GM21515 (cell line): ENCODE data around the gene SPDYC.
"Not testable (repeated sequence)": the region's sequence is repeated elsewhere in the genome, so short reads cannot be mapped to it uniquely, and the experiment has no call there.

Experiments
- ATAC-seq: cut with Tn5 transposase; IDR thresholded peaks from one replicate; pipeline ENCODE4 v1.9.1; 2021; ENCODE audit not compliant: unreplicated experiment

Gene SPDYC

DNA sequence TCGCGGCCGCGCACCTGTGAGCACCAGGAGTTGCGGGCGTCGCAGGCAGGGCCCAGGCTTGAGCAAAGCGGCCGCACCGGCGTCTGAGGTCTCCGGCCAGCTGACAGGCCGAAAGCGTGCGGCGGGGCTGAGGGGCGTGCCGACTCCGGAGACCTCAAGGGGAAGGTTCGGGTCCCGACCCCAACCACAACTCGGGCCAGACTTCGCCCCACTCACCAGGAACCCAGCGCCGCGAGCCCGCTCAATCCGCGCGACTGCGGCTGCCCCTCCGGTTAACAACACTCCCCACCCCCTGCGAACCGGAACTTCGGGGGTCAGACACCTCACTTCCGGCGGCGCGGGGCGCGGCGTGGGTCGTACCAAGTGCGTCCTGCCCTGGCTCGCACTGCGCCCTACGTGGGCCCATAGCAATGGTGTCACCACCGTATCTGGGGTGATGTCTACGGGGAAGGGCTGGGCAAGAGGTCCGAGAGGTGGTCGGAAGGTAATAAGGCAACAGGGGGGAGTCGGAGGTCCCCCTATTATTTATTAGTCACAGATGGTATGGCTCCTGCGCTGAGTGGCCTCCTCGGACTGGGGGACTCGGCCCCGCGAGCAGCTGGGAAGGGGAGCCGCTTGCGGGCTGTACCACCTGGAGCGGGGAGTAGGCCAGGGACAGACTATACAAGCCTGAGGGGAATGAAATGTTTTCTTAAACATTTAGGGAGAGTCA lies 35.6 kb upstream of the SPDYC start, which contains the start of gene SYVN1:
Gene SYVN1 (minus strand): TSS at position 280 of the 712 bp plus-strand sequence. CDS start 918 bp downstream, outside the sequence.
- peak; percentile 58 for ATAC-seq

- ATAC-seq = peak; percentile 58
These were observed 34.9 kb upstream of the SPDYC start for GRCh38 chr11:65134952-65135632.

DNA sequence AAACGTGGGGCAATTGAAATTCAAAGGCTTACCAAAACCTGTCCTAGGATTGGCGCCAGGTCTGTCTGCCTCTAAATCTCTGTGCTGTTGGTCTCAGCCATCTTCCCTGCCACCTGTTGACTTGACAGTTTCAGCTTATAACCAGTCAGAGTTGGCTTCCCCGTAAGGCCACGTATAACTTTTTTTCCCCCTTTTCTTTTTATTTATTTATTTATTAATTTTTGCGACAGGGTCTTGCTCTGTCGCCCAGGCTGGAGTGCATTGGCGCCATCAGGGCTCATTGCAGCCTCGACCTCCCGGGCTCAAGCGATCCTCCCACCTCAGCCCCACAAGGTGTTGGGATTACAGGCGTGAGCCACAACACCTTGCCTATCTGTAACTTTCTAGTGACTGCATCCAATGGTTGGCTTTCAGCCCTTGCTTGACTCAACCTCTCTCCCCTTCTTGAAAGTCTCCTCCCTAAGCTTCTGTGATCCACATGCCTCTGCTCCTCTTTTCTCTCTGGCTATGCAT lies 34.3 kb upstream of the SPDYC start:
- no peak for ATAC-seq

DNA sequence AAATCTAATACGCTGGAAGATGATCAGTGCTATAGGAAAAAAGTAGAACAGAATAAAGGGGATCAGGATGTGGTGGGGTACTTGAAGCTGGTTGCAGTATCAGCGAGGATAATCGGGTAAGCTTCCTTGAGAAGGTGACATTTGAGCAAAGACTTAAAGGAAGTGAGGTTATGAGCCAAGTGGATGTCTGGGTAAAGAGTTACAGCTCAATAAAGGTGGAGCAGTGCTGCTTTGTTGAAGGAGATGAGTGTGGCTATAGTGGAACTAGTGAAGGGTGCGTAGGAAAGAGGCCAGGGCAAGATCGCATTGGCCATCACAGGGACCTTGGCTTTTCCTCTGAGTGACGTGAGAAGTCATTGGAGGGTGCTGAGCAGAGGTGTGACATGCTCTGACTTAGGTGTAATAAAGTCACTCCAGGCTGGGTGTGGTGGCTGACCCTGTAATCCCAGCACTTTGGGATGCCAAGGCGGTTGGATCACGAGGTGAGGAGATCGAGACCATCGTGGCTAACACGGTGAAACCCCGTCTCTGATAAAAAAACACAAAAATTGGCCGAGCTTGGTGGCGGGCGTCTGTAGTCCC lies 33.4 kb upstream of the SPDYC start:
- ATAC-seq = no peak

DNA sequence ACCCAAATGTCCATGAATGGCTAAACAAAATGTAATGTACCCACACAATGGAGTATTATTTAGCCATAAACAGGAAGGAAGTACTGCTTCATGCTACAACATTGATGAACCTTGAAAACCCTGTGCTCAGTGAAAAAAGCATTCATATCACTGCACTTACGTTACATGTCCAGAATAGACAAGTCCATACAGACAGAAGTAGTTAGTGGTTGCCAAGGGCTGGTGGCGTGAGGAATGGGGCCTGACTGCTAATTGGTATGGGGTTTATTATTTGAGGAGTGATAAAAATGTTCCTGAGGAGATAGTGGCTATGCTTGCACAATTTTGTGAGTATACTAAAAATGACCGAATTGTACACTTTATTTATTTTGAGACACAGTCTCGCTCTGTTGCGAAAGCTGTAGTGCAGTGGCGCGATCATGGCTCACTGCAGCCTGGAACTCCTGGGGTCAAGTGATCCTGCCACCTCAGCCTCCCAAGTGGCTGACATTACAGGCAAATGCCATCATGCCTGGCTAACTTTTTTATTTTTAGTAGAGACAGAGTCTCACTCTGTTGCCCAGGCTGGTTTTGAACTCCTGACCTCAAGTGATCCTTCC lies 28.0 kb upstream of the SPDYC start:
- ATAC-seq = no peak

GRCh38 chr11:65147352-65148075 lies 22.5 kb upstream of the SPDYC start:
- ATAC-seq = no peak

- no peak for ATAC-seq
These were observed 21.4 kb upstream of the SPDYC start for GRCh38 chr11:65148657-65149056.

GRCh38 chr11:65150131-65150508 lies 19.9 kb upstream of the SPDYC start:
- ATAC-seq = not testable (repeated sequence)

DNA sequence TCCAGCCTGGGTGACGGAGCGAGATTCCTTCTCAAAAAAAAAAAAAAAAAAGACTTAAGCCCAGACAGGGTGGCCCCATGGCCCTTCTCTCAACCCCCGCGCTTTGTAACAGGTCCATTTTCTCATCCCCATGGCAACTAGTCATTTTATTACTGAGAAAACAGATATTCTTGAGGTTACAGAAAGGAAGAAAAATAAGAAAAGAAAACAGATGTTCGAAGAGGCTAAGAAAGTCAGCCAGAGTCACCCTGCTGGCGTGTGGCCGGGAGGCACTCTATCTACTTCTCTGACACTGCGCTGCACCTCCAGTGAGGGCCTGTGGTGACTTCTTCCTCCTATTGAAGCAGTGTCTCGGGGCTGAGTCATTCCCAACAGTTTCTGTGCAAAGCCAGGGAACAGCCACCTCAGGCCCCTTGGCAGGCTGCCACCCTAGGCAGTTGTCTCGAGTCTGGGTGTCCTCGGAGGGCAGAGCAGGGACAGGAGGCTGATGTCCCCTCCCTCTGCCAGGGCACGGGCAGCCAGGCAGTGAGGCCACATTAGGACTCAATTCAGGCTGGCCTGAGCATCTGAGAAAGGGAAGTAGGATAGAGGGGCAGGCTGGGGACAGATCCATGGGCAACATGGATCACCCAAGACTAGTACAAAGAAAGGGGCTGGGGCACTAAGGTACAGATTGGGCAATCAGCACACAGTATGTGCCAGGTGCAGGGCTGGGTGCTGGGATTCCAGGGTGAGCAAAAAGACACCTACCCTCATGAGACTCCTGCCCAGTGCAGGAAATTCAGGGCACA lies 19.3 kb upstream of the SPDYC start:
- no peak for ATAC-seq

DNA sequence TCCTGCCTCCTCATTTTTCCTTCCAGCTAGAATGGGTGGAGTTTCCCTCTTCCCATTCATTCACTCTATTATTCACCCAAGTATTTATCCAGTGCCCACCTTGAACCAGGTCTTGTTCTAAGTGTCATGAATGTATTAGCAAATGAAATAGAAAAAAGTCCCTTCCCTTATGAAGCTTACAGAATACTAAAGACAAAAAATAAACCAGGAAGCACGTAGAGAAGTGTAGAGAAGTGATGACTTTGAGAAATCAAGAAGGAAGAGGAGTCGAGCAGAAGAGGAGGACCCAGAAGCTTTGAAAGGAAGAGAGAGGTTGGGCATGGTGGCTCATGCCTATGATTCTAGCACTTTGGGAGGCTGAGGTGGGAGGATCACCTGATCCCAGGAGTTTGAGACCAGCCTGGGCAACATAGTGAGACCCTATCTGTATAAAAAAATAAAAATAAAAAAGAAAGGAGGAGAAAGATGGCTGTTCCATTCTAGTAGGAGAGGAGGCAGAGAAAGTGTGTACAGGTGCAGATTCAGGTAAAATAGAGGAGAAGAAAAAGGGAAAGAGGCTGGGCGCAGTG lies 18.6 kb upstream of the SPDYC start:
- ATAC-seq = no peak

GRCh38 chr11:65152122-65152521 lies 17.9 kb upstream of the SPDYC start:
- no peak for ATAC-seq

DNA sequence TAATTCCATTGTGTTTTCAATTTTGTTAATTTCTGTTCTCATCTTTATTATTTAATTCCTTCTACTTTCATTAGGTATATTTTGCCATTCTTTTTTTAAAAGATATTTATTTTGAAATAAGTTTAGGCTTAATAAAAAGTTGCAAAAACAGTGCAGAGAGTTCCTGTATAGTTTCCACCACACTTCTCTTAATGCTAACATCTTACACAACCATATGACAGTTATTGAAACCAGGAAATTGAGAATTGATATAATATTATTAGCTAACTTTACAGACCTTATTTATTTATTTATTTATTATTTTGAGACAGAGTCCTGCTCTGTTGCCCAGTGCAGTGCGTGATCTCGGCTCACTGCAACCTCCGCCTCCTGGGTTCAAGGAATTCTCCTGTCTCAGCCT lies 13.8 kb upstream of the SPDYC start:
- no peak for ATAC-seq

DNA sequence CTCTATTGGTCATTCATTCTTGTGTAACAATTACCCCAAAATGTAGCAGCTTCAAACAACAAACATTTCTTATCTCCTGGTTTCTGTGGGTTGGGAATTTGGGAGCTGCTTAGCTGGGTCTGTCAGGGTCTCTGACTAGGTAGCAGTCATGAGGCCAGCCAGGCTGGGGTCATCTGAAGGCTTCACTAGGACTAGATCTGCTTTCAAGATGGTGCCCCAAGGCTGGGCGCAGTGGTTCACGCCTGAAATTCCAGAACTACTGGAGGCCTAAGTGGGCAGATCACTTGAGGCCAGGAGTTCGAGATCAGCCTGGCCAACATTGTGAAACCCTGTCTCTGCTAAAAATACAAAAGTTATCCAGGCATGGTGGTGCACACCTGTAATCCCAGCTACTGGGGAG lies 13.1 kb upstream of the SPDYC start:
- no peak for ATAC-seq

DNA sequence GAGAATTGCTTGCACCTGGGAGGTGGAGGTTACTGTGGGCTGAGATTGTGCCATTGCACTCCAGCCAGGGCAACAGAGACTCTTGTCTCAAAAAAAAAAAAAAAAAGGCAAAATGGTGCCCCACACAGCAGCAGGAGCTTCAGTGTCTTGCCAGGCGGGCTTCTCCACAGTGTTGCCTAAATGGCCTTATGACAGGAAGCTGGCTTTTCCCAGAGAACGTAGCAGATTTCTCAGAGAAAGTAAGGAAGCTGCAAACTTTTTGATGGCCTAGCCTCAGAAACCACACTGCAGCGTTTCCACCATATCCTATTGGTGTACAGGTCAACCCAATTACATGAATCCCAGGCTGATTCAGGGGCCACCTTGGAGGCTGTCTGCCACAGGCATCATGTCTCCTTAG lies 12.7 kb upstream of the SPDYC start:
- ATAC-seq = no peak

GRCh38 chr11:65159012-65159411 lies 11.0 kb upstream of the SPDYC start:
- ATAC-seq = no peak

DNA sequence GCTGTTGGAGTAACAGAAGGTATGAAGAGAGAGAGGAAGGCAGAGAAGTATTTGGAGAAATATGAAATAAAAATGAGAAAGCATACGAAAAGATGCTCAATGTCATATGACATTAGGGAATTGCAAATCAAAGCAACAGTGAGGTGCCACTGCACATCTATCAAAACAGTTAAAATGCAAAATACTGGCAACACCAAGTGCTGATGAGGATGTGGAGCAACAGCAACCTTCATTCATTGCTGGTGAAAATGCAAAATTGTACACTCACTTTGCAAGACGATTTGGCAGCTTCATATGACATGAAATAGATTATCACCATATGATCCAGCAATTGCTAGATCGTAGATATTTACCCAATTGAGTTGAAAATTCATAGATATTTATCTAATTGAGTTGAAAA lies 9.4 kb upstream of the SPDYC start:
- ATAC-seq = no peak

DNA sequence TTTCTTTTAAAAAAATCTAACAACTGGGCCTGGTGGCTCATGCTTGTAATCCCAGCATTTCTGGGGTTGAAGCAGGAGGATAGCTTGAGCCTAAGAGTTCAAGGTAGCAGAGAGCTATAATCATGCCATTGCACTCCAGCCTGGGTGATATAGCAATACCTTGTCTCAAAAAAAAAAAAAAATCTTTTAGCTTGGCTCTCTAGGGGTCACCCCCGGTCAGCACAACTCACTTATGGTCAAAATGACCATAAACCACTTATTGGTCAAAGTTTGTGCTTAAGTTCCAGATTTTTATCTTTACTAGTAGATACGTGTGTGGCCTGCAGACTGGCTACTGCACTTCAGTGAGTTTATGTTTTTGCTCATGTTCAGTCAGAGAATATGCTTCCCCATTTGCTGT lies 6.3 kb upstream of the SPDYC start:
- ATAC-seq = no peak

GRCh38 chr11:65165410-65166317 lies 4.4 kb upstream of the SPDYC start:
- no peak for ATAC-seq

DNA sequence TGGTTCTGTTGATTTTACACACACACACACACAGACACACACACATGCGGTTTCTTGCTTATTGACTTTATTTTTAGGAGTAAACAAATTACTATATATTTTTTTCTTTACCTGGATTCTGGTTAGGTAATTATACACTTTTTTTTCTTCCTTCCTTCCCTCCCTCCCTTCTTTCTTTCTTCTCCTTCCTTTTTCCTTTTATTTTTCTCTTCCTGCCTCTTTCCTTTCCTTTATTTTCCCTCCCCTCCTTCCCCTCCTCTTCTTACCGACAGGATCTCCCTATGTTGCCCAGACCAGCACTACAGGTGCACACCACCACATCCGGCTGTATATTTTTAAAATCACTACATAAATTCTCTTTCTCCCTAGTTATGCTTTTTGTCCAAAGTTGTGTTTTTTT lies 3.1 kb upstream of the SPDYC start:
- ATAC-seq = no peak
